ENCODE results near the gene PIGL.
"Not testable (repeated sequence)": the region's sequence is repeated elsewhere in the genome, so short reads cannot be mapped to it uniquely, and the experiment has no call there.

- TF ChIP-seq TAF1 (IDR thresholded peaks at IDR 0.05; ENCODE audit: borderline replicate concordance, low read depth, low read length); POLR2AphosphoS5 (IDR thresholded peaks at IDR 0.05; ENCODE audit: low read depth, low read length); POLR2A (IDR thresholded peaks at IDR 0.05; ENCODE audit: low read depth, low read length): not testable (repeated sequence)
Measured at GRCh38 chr17:16229912-16230561, 13.0 kb downstream of the PIGL start.
